Uterus (tissue), 4 donors: ENCODE measurements around the gene TAT. TPM values are rescaled to one million over a fixed set of nuclear protein-coding genes. Genes with fewer than 3 reads are reported as not detected.
"Not testable (repeated sequence)": the region's sequence is repeated elsewhere in the genome, so short reads cannot be mapped to it uniquely, and the experiment has no call there.

Experiments
- DNase-seq, 2 donors: peaks; one replicate each; pipeline ENCODE4 v3.0.0-alpha.2; 2019 to 2020
- H3K27ac ChIP-seq, 2 donors: fragments of 200-600 bp; sonication (generic); 1 replicate in 1 of 2; 2 replicates in 1 of 2; pipeline ENCODE4 v1.5.1; 2016 to 2018
- H3K27me3 ChIP-seq, 2 donors: fragments of 200-600 bp; sonication (generic); one replicate each; pipeline ENCODE4 v1.5.1; 2018 to 2019; ENCODE audit warnings: control low read depth in 1 of 2
- H3K36me3 ChIP-seq, 2 donors: fragments of 200-600 bp; sonication (generic); one replicate each; pipeline ENCODE4 v1.5.1; 2019; ENCODE audit warnings: control low read depth in 1 of 2
- H3K4me1 ChIP-seq, 2 donors: fragments of 200-600 bp; sonication (generic); one replicate each; pipeline ENCODE4 v1.5.1; 2018 to 2019; ENCODE audit warnings: control low read depth in 1 of 2
- H3K4me3 ChIP-seq, 2 donors: fragments of 200-600 bp; sonication (generic); 1 replicate in 1 of 2; 2 replicates in 1 of 2; pipeline ENCODE4 v1.5.1; 2018 to 2019; ENCODE audit warnings: mild to moderate bottlenecking in 1 of 2
- H3K9me3 ChIP-seq, 2 donors: fragments of 200-600 bp; sonication (generic); one replicate each; pipeline ENCODE4 v1.5.1; 2019; ENCODE audit warnings: control low read depth in 1 of 2
- POLR2A ChIP-seq, 2 donors: fragments of 450-650 bp; IDR thresholded peaks; one replicate each; pipeline ENCODE4 v1.6.1; 2016; ENCODE audit warnings: antibody characterized with exemption in 2 of 2, mild to moderate bottlenecking in 1 of 2, moderate library complexity in 1 of 2
- intact Hi-C: fragments of 100-400 bp; cut with DNase I; formaldehyde crosslinking; loops from one replicate; pipeline ENCODE4 v1.15.1; 2023; ENCODE audit warnings: low total_unique reads
- total RNA-seq, 4 donors: library from RNA; depleted of rRNA in 3 of 4; stranded (reverse); fragments of >200 nt in 3 of 4; gene quantifications; one replicate each; pipeline versions ENCODE4 v1.1.0 to v1.2.4, GENCODE V29; 2014 to 2023
- TF ChIP-seq, protein P1 (sequence below), 4 experiments: fragments of 200-600 bp in 2 of 4; fragments of 450-650 bp in 2 of 4; sonication (generic) in 2 of 4; IDR thresholded peaks; one replicate each; pipeline ENCODE4 v1.5.1; 2016 to 2019; ENCODE audit warnings: antibody characterized with exemption in 4 of 4, mild to moderate bottlenecking in 2 of 4, moderate library complexity in 1 of 4
- donor health status: DM: yes; HTN: yes; CAD: no.

The TAT gene
- total RNA-seq, 4 donors from 2014 or later: 0.07 to 0.24 TPM; not detected in 2

DNA sequence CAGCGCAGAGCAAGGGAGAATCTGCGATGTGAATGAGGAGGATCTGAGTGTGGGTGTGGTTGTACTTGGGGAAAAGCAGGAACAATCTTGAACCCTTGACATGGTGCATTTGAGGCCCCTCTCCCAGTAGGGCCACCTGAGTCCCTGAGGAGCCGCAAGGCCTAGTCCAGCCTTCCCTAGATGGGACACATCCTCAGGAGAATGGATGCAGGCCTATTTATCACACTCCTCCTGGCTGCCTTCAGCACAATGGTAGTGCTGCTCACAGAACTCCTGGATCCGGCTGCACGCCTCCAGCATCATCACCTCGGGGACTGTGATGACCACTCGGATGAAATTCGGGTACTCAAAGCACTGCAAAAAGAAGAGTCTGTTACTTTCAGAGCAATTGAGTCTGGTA lies 9.0 kb downstream of the TAT start:
- intact Hi-C loops: no loop called here
- no peak for DNase-seq
- H3K36me3 ChIP-seq: no peaks in the 10 kb centered on the region
- H3K4me1 ChIP-seq: no peaks in the 10 kb centered on the region
- no peak for TF ChIP-seq POLR2A (IDR thresholded peaks at IDR 0.05)
- TF ChIP-seq, protein P1, sequence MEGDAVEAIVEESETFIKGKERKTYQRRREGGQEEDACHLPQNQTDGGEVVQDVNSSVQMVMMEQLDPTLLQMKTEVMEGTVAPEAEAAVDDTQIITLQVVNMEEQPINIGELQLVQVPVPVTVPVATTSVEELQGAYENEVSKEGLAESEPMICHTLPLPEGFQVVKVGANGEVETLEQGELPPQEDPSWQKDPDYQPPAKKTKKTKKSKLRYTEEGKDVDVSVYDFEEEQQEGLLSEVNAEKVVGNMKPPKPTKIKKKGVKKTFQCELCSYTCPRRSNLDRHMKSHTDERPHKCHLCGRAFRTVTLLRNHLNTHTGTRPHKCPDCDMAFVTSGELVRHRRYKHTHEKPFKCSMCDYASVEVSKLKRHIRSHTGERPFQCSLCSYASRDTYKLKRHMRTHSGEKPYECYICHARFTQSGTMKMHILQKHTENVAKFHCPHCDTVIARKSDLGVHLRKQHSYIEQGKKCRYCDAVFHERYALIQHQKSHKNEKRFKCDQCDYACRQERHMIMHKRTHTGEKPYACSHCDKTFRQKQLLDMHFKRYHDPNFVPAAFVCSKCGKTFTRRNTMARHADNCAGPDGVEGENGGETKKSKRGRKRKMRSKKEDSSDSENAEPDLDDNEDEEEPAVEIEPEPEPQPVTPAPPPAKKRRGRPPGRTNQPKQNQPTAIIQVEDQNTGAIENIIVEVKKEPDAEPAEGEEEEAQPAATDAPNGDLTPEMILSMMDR (IDR thresholded peaks at IDR 0.05): no peak
- H3K27me3 ChIP-seq: no peaks in the 10 kb centered on the region
- no peaks in the 10 kb centered on the region for H3K9me3 ChIP-seq
- no peak overlapping the region for H3K27ac ChIP-seq
- H3K4me3 ChIP-seq: no peak overlapping the region

DNA sequence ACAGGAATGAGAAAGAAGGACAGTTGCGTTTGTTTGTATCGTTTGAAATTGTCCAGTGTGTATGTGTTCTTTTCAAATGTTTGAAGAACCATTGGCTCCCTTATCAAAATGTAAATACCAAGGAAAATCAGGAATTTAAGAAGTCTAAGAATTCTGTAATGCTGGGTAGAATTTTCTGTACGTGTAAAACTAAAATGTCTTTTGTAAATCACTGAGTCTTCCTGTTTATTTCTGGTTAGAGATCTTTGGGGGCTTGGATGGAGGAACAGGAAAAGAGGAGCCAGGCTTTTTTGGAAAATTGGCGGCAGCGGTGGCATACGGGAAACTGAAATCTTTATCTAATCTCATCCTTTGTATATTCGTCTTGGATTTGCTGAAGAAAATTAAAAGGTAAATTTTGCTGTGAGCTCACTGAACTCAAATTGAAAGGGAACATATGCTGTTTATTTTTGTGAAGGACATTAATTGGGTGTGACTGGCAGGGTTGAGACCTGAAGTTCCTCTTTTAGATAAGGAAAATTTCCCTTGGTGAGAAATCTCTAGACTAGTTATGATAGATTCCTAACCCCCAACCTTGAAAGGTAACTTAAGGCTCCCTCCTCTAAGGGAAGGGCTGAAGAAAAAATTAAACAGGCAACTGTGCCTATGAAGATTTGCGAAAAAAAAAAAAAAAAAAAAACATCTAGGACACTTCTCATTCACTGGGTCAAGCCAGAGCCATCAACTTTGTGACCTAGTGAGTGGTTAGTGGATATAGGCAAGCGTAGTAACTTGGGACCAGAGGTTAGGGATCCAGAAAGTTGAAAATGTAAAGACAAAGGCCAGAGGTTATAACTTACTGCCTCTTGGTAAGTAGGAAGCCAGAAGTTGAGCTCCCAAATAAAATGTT lies 10.8 kb downstream of the TAT start:
- Histone ChIP-seq H3K4me3 (no peak overlapping the region), H3K36me3 (no peaks in the 10 kb centered on the region), H3K4me1 (no peaks in the 10 kb centered on the region), H3K9me3 (no peaks in the 10 kb centered on the region), H3K27ac (no peak overlapping the region), H3K27me3 (no peaks in the 10 kb centered on the region)
- intact Hi-C loops: no loop called here
- DNase-seq: no peak
- no peak for TF ChIP-seq POLR2A (IDR thresholded peaks at IDR 0.05)
- TF ChIP-seq, protein P1 (IDR thresholded peaks at IDR 0.05): no peak

DNA sequence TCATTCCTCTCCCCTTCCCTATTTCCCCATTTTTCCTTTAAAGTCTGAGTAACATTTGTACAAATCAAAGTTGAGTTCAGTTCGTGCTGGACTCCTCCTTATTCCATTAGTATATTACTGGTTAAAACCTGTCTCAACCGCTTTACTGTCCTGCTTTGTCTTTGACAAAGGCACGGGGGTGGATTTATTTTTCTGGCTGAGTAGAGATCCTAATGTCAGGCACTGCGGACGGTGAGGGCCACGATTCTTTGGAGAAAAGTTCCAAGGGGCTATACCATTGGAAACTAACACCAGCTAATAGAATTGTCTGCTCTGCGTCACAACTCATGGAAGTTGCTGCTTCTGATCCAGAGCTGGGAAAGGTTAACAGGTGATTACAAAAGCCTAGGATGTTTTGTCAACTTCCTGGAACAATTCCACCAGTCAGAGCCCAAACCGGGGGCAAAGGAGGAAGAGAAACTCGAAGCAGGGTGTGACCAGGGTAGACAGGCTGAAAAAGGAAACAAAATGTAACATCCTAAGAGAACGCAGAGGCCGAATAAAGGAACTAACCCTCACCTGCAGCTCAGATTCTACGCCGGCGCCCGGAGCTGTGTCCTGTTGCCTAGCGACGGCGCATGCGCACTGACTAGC lies 12.4 kb downstream of the TAT start:
- Histone ChIP-seq H3K27me3 (no peaks in the 10 kb centered on the region), H3K9me3 (no peaks in the 10 kb centered on the region), H3K36me3 (no peaks in the 10 kb centered on the region), H3K4me3 (peak overlapping the region; percentile 27 to 47), H3K27ac (peak overlapping the region; percentile 34 to 59), H3K4me1 (no peaks in the 10 kb centered on the region)
- TF ChIP-seq POLR2A (IDR thresholded peaks at IDR 0.05): no peak
- TF ChIP-seq, protein P1 (IDR thresholded peaks at IDR 0.05): no peak
- peak in 1 of 2 donors; percentile 12 for DNase-seq
- intact Hi-C loops: no loop called here

DNA sequence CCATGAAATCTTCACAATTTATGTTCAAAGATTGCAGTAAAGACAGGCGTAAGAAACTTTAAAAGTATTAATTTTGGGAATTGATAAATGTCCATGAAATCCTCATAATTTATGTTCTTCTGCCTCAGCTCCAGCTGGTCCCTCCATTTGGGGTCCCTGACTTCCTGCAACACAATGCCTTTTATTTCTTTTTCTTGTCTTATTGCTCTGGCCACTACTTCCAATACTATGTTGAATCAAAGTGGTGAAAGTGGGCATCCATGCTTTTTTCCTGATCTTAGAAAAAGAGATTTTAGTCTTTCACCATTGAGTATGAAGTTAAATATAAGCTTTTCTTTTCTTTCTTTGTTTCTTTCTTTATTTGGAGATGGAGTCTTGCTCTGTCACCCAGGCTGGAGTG lies 14.3 kb downstream of the TAT start:
- no peak for DNase-seq
- TF ChIP-seq POLR2A (IDR thresholded peaks at IDR 0.05): no peak
- TF ChIP-seq, protein P1 (IDR thresholded peaks at IDR 0.05): no peak
- H3K36me3 ChIP-seq: no peaks in the 10 kb centered on the region
- H3K4me3 ChIP-seq: no peak overlapping the region
- no peaks in the 10 kb centered on the region for H3K4me1 ChIP-seq
- no peaks in the 10 kb centered on the region for H3K9me3 ChIP-seq
- no peak overlapping the region for H3K27ac ChIP-seq
- H3K27me3 ChIP-seq: no peaks in the 10 kb centered on the region
- intact Hi-C loops: no loop called here

DNA sequence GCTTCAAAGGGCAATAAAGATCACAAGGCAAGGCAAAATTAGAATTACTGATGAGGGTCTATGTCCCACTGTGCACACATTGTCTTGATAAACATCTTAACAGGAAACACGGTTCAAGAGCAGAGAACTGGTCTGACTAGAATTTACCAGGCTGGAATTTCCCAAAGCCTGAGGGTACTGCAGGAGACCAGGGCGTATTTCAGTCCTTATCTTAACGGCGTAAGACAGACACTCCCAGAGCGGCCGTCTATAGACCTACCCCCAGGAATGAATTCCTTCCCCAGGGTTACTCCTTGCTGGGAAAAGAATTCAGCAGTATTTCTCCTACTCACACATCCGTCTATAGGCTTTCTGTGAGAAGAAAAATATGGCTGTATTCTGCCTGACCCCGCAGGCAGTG lies 15.0 kb downstream of the TAT start:
- H3K4me3 ChIP-seq, H3K36me3 ChIP-seq, intact Hi-C loops, H3K9me3 ChIP-seq, DNase-seq, H3K27ac ChIP-seq, H3K4me1 ChIP-seq, H3K27me3 ChIP-seq: not testable (repeated sequence)
